Ascending aorta (tissue), 2 donors: ENCODE data around the gene CEP131. TPM values are rescaled to one million over a fixed set of nuclear protein-coding genes. Genes with fewer than 3 reads are reported as not detected.
A peak's percentile ranks its signal among the peaks of the same experiment; 100 is the strongest.

Experiments used
- DNase-seq, 2 donors: peaks; one replicate each; pipeline ENCODE4 v3.0.0-alpha.2; 2019; ENCODE audit warnings: low spot score in 2 of 2
- H3K27ac ChIP-seq, 2 donors: fragments of 200-600 bp; sonication (generic); one replicate each; pipeline ENCODE4 v1.5.1; 2016 to 2017; ENCODE audit warnings: mild to moderate bottlenecking in 1 of 2
- H3K27me3 ChIP-seq: fragments of 200-600 bp; sonication (generic); one replicate; pipeline ENCODE4 v1.5.1; 2017
- H3K36me3 ChIP-seq, 2 donors: fragments of 200-600 bp; sonication (generic); one replicate each; pipeline ENCODE4 v1.5.1; 2016
- H3K4me1 ChIP-seq, 2 donors: fragments of 200-600 bp; sonication (generic); one replicate each; pipeline ENCODE4 v1.5.1; 2016 to 2017; ENCODE audit warnings: mild to moderate bottlenecking in 1 of 2
- H3K4me3 ChIP-seq, 2 donors: fragments of 200-600 bp; sonication (generic); one replicate each; pipeline ENCODE4 v1.5.1; 2016 to 2017; ENCODE audit warnings: mild to moderate bottlenecking in 1 of 2
- H3K9me3 ChIP-seq, 2 donors: fragments of 200-600 bp; sonication (generic); one replicate each; pipeline ENCODE4 v1.5.1; 2016
- CTCF ChIP-seq, 3 experiments: fragments of 200-600 bp in 2 of 3; fragments of 450-650 bp in 1 of 3; sonication (generic) in 2 of 3; IDR thresholded peaks; one replicate each; pipeline ENCODE4 v1.5.1; 2016 to 2019; ENCODE audit warnings: antibody characterized with exemption in 3 of 3, mild to moderate bottlenecking in 1 of 3, moderate library complexity in 1 of 3
- intact Hi-C: fragments of 100-400 bp; cut with DNase I; formaldehyde crosslinking; loops from one replicate; pipeline ENCODE4 v1.15.1; 2023
- total RNA-seq: library from RNA; depleted of rRNA; stranded (reverse); fragments of >200 nt; gene quantifications from one replicate; pipeline ENCODE4 v1.1.0, GENCODE V29; 2016

The CEP131 gene
- total RNA-seq, 1 donor from 2014 or later = 6.7 TPM

- Histone ChIP-seq H3K36me3 (peaks cover 2 to 8% of the 10 kb centered on the region in 2 donors), H3K4me1 (peaks cover 6 to 23% of the 10 kb centered on the region in 2 donors), H3K27ac (no peak overlapping the region), H3K4me3 (peak overlapping the region; percentile 88 to 95), H3K27me3 (no peaks in the 10 kb centered on the region), H3K9me3 (no peaks in the 10 kb centered on the region)
- intact Hi-C loops = no loop called here
- TF ChIP-seq CTCF (IDR thresholded peaks at IDR 0.05) = no peak
- DNase-seq = no peak
These were observed 15.1 kb upstream of the CEP131 start for GRCh38 chr17:81237591-81238489.

GRCh38 chr17:81236784-81237183 is 14.0 kb upstream of the CEP131 start:
- peaks cover 11 to 19% of the 10 kb centered on the region in 2 donors for H3K36me3 ChIP-seq
- no peak for DNase-seq
- intact Hi-C loops = no loop called here
- peaks cover 6 to 23% of the 10 kb centered on the region in 2 donors for H3K4me1 ChIP-seq
- no peaks in the 10 kb centered on the region for H3K9me3 ChIP-seq
- no peak overlapping the region for H3K27ac ChIP-seq
- TF ChIP-seq CTCF (IDR thresholded peaks at IDR 0.05) = no peak
- H3K27me3 ChIP-seq = no peaks in the 10 kb centered on the region
- no peak overlapping the region for H3K4me3 ChIP-seq

GRCh38 chr17:81235822-81236740 is 13.3 kb upstream of the CEP131 start:
- TF ChIP-seq CTCF (IDR thresholded peaks at IDR 0.05) = no peak
- Histone ChIP-seq H3K27ac (no peak overlapping the region), H3K27me3 (no peaks in the 10 kb centered on the region), H3K4me1 (peaks cover 6 to 23% of the 10 kb centered on the region in 2 donors), H3K9me3 (no peaks in the 10 kb centered on the region), H3K4me3 (no peak overlapping the region), H3K36me3 (peaks cover 18 to 26% of the 10 kb centered on the region in 2 donors)
- intact Hi-C loops = no loop called here
- no peak for DNase-seq

DNA sequence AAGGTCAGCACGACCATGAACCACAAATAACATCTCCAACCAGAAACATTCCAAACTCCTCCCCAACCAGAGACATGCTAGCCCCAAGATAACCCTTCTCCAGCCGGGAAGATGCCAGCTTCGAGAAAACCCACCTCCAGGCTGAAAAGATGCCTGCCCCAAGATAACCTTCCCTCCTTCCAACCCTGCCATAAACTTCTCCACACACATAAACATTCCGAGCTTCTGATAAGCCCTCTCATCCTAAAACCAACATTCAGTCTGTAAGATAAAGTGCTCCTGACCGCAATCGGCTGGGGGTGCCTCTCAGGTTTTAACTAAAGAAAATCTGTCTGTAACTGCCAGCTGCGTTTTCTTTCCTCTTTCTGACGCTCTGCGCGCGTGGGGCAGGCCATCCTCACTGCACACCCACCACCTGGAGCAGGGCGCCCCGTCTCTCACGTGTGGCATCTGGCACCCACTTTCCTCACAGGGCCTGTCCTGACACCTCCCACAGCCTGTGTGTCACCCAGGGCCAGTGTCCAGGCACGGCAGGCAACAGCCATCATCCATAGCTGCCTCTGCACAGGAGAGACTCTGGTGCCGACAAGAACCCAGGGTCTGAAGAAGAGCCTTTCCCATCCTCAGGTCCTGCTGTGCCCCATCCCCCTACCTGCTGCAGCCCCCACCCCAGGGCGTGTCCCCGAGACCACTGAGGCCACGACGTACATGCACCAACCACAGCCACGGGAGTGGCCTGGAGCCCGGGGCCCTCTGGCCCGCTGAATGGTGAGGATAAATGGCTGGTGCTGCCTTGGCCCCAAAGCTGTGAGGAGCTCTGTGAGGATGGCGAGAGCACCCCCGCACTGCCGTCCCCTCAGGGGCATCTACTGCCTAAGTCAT is 12.4 kb upstream of the CEP131 start:
- H3K9me3 ChIP-seq = no peaks in the 10 kb centered on the region
- no peaks in the 10 kb centered on the region for H3K27me3 ChIP-seq
- H3K4me3 ChIP-seq = no peak overlapping the region
- intact Hi-C loops = no loop called here
- DNase-seq = no peak
- no peak overlapping the region for H3K27ac ChIP-seq
- peaks cover 27 to 35% of the 10 kb centered on the region in 2 donors for H3K36me3 ChIP-seq
- H3K4me1 ChIP-seq = peaks cover 5 to 20% of the 10 kb centered on the region in 2 donors
- no peak for TF ChIP-seq CTCF (IDR thresholded peaks at IDR 0.05)

- Histone ChIP-seq H3K27me3 (no peaks in the 10 kb centered on the region), H3K4me1 (peaks cover 0 to 14% of the 10 kb centered on the region in 2 donors), H3K4me3 (no peak overlapping the region), H3K27ac (no peak overlapping the region), H3K36me3 (peaks cover 34 to 42% of the 10 kb centered on the region in 2 donors), H3K9me3 (no peaks in the 10 kb centered on the region)
- intact Hi-C loops = no loop called here
- TF ChIP-seq CTCF (IDR thresholded peaks at IDR 0.05) = no peak
- no peak for DNase-seq
These were observed 11.7 kb upstream of the CEP131 start for GRCh38 chr17:81234506-81234855.
